Sigmoid colon (tissue), 7 donors: ENCODE results near the gene C1R. TPM values are rescaled to one million over a fixed set of nuclear protein-coding genes. Genes with fewer than 3 reads are reported as not detected.
A peak's percentile ranks its signal among the peaks of the same experiment; 100 is the strongest.

ENCODE experiments used
- DNase-seq: peaks from one replicate; pipeline ENCODE4 v3.0.0-alpha.2; 2019
- H3K27ac ChIP-seq, 4 donors: fragments of 200-600 bp; sonication (generic); one replicate each; pipeline ENCODE4 v1.5.1; 2016 to 2019; ENCODE audit warnings: mild to moderate bottlenecking in 1 of 4
- H3K27me3 ChIP-seq, 3 donors: fragments of 200-600 bp; sonication (generic); one replicate each; pipeline ENCODE4 v1.5.1; 2019; ENCODE audit warnings: mild to moderate bottlenecking in 1 of 3
- H3K36me3 ChIP-seq, 4 donors: fragments of 200-600 bp; sonication (generic); one replicate each; pipeline ENCODE4 v1.5.1; 2016 to 2019
- H3K4me1 ChIP-seq, 4 donors: fragments of 200-600 bp; sonication (generic); one replicate each; pipeline ENCODE4 v1.5.1; 2017 to 2019
- H3K4me3 ChIP-seq, 4 donors: fragments of 200-600 bp; sonication (generic); one replicate each; pipeline ENCODE4 v1.5.1; 2017 to 2019; ENCODE audit warnings: mild to moderate bottlenecking in 2 of 4, moderate library complexity in 1 of 4
- H3K9me3 ChIP-seq, 4 donors: fragments of 200-600 bp in 3 of 4; sonication (generic) in 3 of 4; one replicate each; pipeline versions ENCODE4 v1.5.1 to v1.6.1; 2013 to 2019
- EP300 ChIP-seq, 4 donors: sonication (generic); formaldehyde crosslinking; IDR thresholded peaks; one replicate each; pipeline ENCODE4 v1.6.1; 2017; ENCODE audit warnings: antibody characterized with exemption in 4 of 4
- POLR2A ChIP-seq, 2 donors: fragments of 450-650 bp; IDR thresholded peaks; one replicate each; pipeline ENCODE4 v1.6.1; 2016; ENCODE audit warnings: antibody characterized with exemption in 2 of 2, mild to moderate bottlenecking in 2 of 2, moderate library complexity in 2 of 2
- POLR2AphosphoS5 ChIP-seq, 4 donors: sonication (generic); formaldehyde crosslinking; IDR thresholded peaks; one replicate each; pipeline ENCODE4 v1.6.1; 2017; ENCODE audit warnings: antibody characterized with exemption in 4 of 4
- WGBS, 2 donors: extraction: QIAGEN DNeasy Blood & Tissue Kit; methylation state at CpG; one replicate each; pipeline ENCODE4 v1.1.7; 2013; 5-methylcytosine and 5-hydroxymethylcytosine counted together
- intact Hi-C: fragments of 100-400 bp; cut with DNase I; formaldehyde crosslinking; loops from one replicate; pipeline ENCODE4 v1.15.1; 2023
- polyA plus RNA-seq, 3 donors: library from polyadenylated mRNA; stranded (reverse); fragments of 200-250 nt; gene quantifications; one replicate each; pipeline ENCODE4 v1.2.3, GENCODE V29; 2013
- total RNA-seq, 4 donors: library from RNA; depleted of rRNA; stranded (reverse); fragments of >200 nt; gene quantifications; one replicate each; pipeline ENCODE4 v1.1.0, GENCODE V29; 2016
- TF ChIP-seq, protein P1 (sequence below), 4 experiments: fragments of 450-650 bp in 3 of 4; fragments of 200-600 bp in 1 of 4; IDR thresholded peaks; one replicate each; pipeline ENCODE4 v1.5.1; 2016 to 2019; ENCODE audit warnings: antibody characterized with exemption in 4 of 4, mild to moderate bottlenecking in 3 of 4, moderate library complexity in 2 of 4
- donor health status: healthy with polysubstance abuse.
- donor health status: Bipolar disorder and iron deficiency.
- donor health status: healthy.

C1R gene
- total and polyA plus RNA-seq, 7 donors = 23.8 to 493 (median 328) TPM

DNA sequence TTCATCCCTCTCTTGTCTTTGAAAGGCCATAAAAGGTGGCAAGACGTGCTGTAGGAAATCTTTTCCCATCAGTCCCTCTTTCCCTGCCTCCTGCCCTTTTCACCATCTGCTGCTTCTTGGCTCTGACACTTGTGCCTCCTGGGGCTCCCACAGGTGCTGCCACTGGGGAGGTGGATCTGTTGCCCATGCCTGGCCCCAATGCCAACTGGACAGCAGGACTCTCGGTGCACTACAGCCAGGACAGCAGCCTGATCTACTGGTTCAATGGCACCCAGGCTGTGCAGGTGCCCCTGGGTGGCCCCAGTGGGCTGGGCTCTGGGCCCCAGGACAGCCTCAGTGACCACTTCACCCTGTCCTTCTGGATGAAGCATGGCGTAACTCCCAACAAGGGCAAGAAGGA is 44.4 kb upstream of the C1R start:
- H3K4me3 ChIP-seq = no peak overlapping the region
- no peaks in the 10 kb centered on the region for H3K9me3 ChIP-seq
- no peak for DNase-seq
- TF ChIP-seq, protein P1, sequence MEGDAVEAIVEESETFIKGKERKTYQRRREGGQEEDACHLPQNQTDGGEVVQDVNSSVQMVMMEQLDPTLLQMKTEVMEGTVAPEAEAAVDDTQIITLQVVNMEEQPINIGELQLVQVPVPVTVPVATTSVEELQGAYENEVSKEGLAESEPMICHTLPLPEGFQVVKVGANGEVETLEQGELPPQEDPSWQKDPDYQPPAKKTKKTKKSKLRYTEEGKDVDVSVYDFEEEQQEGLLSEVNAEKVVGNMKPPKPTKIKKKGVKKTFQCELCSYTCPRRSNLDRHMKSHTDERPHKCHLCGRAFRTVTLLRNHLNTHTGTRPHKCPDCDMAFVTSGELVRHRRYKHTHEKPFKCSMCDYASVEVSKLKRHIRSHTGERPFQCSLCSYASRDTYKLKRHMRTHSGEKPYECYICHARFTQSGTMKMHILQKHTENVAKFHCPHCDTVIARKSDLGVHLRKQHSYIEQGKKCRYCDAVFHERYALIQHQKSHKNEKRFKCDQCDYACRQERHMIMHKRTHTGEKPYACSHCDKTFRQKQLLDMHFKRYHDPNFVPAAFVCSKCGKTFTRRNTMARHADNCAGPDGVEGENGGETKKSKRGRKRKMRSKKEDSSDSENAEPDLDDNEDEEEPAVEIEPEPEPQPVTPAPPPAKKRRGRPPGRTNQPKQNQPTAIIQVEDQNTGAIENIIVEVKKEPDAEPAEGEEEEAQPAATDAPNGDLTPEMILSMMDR (IDR thresholded peaks at IDR 0.05) = no peak
- TF ChIP-seq POLR2AphosphoS5 (IDR thresholded peaks at IDR 0.05) = no peak
- TF ChIP-seq EP300 (IDR thresholded peaks at IDR 0.05) = no peak
- TF ChIP-seq POLR2A (IDR thresholded peaks at IDR 0.05) = no peak
- peaks cover 0 to 20% (median 0%) of the 10 kb centered on the region in 4 donors for H3K36me3 ChIP-seq
- H3K27ac ChIP-seq = no peak overlapping the region
- no peaks in the 10 kb centered on the region for H3K4me1 ChIP-seq
- intact Hi-C loops = no loop called here
- 92 to 93% methylated on average over 3 of the region's 3 CpGs for WGBS, 2 donors
- H3K27me3 ChIP-seq = no peaks in the 10 kb centered on the region

DNA sequence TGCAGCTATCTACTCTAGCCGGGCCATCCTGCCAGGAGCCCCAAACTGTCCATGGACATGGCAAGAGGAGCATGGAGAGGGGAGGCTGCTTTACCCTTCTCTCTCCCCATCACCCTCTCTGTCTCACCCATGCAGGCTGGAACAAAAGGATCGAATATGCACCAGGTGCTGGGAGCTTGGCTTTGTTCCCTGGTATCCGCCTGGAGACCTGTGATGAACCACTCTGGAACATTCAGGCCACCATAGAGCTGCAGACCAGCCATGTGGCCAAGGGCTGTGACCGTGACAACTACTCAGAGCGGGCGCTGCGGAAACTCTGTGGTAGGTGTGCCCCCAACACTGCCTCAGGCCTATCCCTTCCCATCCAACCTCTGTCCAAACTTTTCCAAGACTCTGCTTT is 43.8 kb upstream of the C1R start:
- intact Hi-C loops = no loop called here
- Histone ChIP-seq H3K27ac (no peak overlapping the region), H3K4me3 (no peak overlapping the region), H3K36me3 (peaks cover 0 to 20% (median 0%) of the 10 kb centered on the region in 4 donors), H3K4me1 (peaks cover 0 to 3% (median under 1%) of the 10 kb centered on the region in 4 donors), H3K9me3 (no peaks in the 10 kb centered on the region), H3K27me3 (no peaks in the 10 kb centered on the region)
- WGBS, 2 donors = 90 to 98% methylated on average over 7 of the region's 7 CpGs
- DNase-seq = no peak
- TF ChIP-seq EP300 (IDR thresholded peaks at IDR 0.05) (no peak), POLR2A (IDR thresholded peaks at IDR 0.05) (no peak), POLR2AphosphoS5 (IDR thresholded peaks at IDR 0.05) (no peak)
- TF ChIP-seq, protein P1 (IDR thresholded peaks at IDR 0.05) = no peak

DNA sequence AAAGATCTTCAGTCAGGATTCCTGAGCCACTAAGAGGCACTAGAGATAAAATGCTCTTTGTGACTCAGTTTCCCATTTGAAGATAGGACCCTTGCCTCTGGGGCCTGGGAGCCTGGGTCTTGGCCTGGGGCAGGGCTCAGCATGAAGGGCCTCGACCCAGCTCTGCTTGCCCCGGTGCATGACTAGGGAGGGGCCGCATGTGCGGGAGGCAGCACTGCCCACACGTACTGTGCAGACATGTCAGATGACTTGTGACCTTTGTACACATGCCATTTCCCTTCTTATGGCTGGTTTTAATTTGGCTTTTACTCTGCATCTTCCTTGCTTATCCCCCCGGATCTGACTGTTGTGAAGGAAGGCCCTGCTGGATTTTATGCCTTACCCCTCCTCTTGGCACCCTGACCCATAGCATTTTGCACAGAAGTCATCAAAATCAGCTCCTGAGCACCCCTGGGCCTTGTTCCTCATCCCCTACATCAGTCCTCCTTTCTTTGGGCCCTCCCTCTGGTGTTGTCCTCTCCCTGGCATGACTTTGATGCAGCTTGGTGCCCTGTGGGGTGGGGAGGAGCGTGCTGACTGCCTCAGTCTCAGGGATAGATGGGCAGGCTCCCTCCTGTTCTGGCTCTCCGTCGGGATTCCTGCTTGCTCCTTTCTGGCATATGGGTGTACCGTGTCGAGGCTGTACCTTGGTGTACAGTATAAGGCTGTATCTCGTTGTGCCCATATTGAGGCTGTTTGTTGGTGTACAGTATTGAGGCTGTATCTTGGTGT is 42.3 kb upstream of the C1R start:
- DNase-seq = no peak
- intact Hi-C loops = loop anchor here (5.0 kb wide), 1 partner anchor 53 kb away; the partner anchor contains the start of gene PEX5
- 61 to 90% methylated on average over 12 of the region's 12 CpGs for WGBS, 2 donors

DNA sequence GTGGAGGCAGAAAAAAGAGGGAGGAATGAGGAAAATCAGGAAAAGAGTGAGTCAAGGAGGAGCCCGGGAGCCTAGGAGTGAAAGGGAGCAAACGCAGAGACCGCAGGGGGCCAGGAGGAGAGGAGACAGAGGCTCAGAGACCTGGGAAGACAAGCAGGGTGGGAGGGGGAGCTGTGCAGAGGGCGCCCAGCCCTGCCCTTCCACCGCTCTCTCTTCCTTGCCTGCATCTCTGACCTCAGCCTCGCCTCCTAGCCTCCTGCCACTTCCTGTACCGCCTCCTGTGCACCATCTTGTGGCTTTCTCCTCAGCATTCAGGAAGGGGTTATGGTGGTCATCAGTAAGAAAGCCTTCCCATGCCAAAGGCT is 39.2 kb upstream of the C1R start:
- Histone ChIP-seq H3K4me1 (peaks cover 0 to 21% (median 18%) of the 10 kb centered on the region in 4 donors), H3K4me3 (peak overlapping the region in 1 of 4 donors; percentile 65), H3K36me3 (peaks cover 0 to 10% (median 0%) of the 10 kb centered on the region in 4 donors), H3K27me3 (no peaks in the 10 kb centered on the region), H3K27ac (peak overlapping the region in 2 of 4 donors; percentile 59 to 79), H3K9me3 (no peaks in the 10 kb centered on the region)
- TF ChIP-seq EP300 (IDR thresholded peaks at IDR 0.05) (no peak), POLR2A (IDR thresholded peaks at IDR 0.05) (no peak), POLR2AphosphoS5 (IDR thresholded peaks at IDR 0.05) (no peak)
- TF ChIP-seq, protein P1 (IDR thresholded peaks at IDR 0.05) = no peak
- intact Hi-C loops = loop anchor here (5.0 kb wide), 1 partner anchor 56 kb away; the partner anchor contains the start of gene PEX5
- 24 to 31% methylated on average over 7 of the region's 7 CpGs for WGBS, 2 donors
- no peak for DNase-seq

More for the DNA sequence above, 42.3 kb upstream of the C1R start:
- no peaks in the 10 kb centered on the region for H3K9me3 ChIP-seq
- peaks cover 0 to 20% (median 0%) of the 10 kb centered on the region in 4 donors for H3K36me3 ChIP-seq
- H3K27ac ChIP-seq = no peak overlapping the region
- H3K27me3 ChIP-seq = no peaks in the 10 kb centered on the region
- H3K4me3 ChIP-seq = no peak overlapping the region
- peaks cover 0 to 16% (median 12%) of the 10 kb centered on the region in 4 donors for H3K4me1 ChIP-seq
- no peak for TF ChIP-seq POLR2A (IDR thresholded peaks at IDR 0.05)
- TF ChIP-seq, protein P1 (IDR thresholded peaks at IDR 0.05) = no peak
- no peak for TF ChIP-seq POLR2AphosphoS5 (IDR thresholded peaks at IDR 0.05)
- no peak for TF ChIP-seq EP300 (IDR thresholded peaks at IDR 0.05)
